ENCODE results near the gene INSC.

- TF ChIP-seq CTCF (conservative IDR thresholded peaks at IDR 0.05), result no peak
- no peak for TF ChIP-seq ZFX (IDR thresholded peaks at IDR 0.05)
Observed at GRCh38 chr11:15222777-15223176, 108.1 kb downstream of the INSC start.
